Measurements from ENCODE around the gene TMEM87B.
"Not testable (repeated sequence)": the region's sequence is repeated elsewhere in the genome, so short reads cannot be mapped to it uniquely, and the experiment has no call there.

Gene TMEM87B

DNA sequence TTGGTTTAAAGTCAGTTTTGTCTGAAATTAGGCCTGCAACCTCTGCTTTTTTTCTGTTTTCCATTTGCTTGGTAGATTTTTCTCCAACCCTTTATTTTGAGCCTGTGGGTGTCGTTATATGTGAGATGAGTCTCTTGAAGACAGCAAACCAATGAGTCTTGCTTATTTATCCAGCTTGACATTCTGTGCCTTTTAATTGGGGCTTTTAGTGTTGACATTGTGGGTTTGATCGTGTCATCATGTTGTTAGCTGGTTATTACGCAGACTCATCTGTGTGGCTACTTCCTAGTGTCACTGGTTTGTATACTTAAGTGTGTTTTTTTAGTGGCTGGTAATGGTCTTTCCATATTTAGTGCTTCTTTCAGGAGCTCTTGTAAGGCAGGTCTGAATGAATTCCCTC, 18.8 kb downstream of the TMEM87B start:
- no peak for DNase-seq (ENCODE audit: low read depth in 2 of 2)

DNA sequence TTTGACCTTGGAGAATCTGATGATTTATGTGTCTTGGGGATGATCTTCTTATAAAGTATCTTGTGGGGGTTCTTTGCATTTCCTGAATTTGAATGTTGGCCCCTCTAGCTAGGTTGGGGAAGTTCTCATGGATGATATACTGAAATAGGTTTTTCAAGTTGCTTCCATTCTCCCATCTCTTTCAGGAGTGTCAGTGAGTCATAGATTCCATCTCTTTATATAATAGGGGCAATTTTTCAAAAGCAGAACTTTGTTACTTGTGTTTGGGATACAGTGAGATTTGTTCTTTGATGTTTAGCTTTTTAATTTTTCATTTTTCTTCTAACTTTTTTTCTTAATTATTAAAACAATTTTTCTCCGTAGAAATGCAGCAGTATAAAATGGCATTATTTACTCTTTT, 19.4 kb downstream of the TMEM87B start:
- no peak for DNase-seq (ENCODE audit: low read depth in 2 of 2)

DNA sequence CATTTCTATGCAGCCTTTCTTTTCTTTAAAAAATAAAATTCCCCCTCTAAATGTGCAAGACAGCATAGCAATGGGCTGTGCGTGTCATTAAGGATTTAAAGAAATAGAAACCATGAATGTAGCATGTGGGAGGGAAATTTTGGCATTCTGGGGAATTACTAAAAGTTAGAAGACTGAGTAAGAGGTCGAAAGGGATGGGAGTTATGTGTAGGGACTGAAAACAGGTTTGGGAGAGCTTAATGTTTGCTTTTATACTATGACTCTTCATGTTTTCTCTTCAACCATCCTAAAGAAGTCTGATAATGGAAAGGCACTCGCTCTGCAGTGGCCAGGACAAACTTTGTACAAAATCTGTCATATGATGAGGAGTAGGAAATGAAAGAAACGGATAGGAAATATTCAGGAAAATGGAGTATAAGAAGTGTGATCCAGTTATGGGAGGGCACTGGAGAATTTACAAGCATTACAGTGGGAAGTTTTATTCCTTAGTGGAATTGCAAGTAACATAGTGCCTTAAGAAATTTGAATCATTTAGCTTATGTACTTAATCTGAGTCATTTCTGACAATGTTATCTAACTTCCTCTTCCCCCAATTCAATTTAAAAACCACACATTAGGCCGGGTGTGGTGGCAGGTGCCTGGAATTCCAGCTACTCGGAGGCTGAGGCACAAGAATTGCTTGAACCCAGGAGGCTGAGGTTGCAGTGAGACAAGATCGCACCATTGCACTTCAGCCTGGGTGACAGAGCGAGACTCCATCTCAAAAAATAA, 20.6 kb downstream of the TMEM87B start:
- no peak for DNase-seq (ENCODE audit: low read depth in 2 of 2)

DNA sequence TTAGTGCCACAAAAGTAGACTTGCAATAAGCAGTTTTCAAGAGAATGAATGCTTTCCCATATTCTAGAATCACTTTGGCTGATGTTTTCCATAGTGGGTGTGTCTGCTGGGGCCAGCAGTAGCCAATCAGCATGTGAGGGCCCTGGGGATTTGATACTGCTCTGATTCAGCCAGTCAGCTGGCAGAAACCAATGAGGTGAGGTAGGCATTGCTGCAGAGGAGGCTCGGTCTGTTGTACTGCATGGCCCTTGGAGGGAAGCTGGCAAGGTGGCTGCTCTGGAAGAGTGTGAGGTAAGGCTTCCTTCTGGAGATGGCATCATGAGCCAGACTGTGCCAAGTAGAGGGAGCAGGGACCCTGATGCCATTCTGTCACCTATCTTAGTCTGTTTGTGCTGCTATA, 22.7 kb downstream of the TMEM87B start:
- no peak for DNase-seq (ENCODE audit: low read depth in 2 of 2)

DNA sequence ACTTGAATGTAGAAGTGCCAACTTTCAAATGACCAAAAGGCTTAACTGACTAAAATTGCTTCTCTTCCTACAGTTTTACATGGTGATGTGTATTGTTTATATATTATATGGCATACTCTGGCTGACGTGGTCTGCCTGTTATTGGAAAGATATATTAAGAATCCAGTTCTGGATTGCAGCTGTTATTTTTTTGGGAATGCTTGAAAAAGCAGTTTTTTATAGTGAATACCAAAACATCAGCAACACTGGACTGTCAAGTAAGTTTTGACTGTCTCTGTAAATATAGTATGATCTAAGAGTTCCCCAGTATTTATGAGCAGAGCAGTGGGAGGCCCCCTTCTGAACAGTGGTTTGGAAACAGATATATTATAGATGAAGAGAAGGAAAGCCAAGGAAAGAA, 26.2 kb downstream of the TMEM87B start:
- DNase-seq (ENCODE audit: low read depth in 2 of 2): no peak

DNA sequence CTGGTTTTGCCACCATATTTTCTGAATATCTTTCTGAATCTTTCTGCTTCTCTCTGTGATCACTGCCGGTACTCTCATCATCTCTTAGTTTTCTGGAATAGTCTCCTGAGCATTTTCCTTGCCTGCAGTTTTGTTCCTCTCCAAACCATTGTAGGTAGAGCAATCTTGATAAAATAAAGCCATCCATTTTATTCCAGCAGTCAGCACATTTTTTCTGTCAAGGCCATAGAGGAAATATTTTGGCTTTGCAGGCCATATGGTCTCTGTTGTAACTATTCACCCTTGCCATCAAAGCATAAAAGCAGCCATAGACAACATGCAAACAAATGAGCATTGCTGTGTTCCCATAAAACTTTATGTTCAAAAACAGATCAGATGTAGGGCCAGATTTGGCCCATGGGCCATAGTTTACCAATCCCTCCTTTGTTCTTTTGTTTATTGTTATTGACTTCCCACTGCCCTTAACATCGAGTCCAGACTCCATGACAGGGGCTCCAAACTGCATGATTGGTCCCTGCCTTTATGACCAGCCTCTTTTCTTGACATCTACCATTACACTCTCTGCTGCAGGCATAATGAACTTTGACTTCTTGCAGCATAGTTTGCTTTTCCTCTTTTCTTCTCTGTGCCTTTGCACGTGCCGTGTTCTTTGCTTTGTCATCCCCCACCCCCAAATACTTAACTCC, 29.8 kb downstream of the TMEM87B start:
- DNase-seq (ENCODE audit: low read depth in 2 of 2): no peak

DNA sequence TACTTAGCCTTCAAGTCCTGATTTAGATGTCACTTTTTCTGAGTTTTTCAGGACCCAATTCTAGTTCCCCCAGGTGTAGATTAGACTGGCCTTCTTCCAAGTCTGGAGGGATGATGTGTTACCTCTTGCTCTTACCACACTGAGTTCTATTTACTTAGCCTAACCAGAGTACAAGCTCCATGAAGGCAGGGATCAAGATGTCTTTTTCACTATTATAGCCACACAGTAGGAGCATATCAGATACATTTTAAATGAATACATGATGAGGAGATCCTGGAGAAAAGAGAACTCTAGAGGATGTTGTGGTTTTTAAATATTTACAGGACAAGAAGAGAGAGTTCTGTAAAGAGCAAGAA, 30.3 kb downstream of the TMEM87B start:
- no peak for DNase-seq (ENCODE audit: low read depth in 2 of 2)

DNA sequence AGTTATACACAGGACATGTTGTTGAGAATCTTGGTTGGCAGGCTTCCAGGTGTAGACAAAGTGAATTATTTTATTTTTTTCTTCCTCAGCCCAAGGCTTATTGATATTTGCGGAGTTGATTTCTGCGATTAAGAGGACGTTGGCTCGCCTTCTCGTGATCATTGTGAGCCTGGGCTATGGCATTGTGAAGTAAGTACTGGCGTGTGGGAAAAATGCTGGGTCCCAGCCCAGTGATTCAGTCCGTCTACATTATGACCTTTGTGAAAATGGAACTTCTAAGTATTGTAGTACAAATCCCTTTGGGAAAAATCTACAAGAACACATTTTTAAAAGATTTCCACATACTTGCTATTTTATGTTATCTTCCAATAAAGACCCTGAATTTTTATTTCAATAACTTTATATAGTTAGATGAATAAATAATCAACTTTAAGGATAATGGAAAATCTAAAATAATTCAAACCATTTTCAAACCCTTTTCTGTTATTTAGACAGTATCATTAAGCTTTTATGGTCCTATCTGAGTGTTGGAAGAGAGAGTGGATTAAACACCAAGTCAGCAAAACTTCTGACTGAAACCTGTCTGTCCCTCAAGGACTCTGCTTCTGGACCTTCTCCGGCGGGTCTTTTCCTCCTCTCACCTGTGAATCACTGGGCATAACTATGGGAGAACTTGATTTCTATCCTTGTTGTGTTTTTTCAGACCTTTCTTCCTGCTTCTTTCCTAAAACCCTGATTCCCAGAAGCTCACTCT, 31.0 kb downstream of the TMEM87B start:
- DNase-seq (ENCODE audit: low read depth in 2 of 2): no peak

DNA sequence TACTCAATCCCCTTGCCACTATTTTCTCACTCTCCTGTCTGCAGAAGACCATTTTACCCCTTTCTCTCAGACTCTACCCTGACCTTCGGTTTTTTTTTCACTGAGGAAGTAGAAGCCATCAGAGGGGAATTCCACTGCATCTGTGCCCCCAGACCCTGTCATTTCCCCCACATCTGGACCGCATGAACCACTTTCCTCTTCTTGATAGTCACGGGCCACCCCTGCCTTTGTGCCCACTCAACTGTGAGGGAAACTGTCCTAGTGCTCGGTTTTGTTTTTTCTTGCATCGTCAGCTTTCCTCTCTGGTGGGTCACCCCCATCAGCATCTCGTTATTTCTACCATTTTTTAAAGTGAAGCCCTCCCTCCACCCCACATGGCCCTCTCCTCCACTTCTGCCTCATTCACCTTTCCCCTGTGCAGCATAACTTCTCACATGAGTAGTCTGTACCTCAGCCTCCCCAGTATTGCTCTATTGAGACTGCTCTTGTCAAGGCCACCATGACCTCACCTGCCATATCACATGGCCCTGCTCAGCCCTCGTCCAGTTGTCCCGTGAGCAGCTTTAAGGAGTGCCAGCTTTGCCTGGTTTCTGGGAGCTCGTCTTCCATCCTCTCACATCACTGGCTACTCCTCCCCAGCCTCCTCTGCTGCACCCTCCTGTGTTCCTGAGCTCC, 32.4 kb downstream of the TMEM87B start:
- DNase-seq (ENCODE audit: low read depth in 2 of 2): no peak

DNA sequence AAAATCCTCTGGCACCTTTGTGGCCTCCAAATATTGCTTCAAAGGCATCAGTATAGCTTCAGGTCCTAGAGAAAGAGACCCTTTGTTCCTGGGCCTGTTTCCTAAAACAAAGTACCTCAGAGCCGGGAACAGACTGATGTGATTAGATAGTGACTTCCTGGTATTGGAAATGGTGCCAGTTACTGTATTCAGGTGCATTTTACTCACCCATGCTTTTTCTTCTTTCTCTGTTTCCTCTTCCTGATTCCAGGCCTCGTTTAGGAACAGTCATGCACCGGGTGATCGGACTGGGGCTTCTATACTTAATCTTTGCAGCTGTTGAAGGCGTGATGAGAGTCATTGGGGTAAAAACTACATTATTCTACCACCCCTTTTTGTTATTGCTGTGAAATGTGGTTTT, 34.3 kb downstream of the TMEM87B start:
- DNase-seq (ENCODE audit: low read depth in 2 of 2): no peak

DNA sequence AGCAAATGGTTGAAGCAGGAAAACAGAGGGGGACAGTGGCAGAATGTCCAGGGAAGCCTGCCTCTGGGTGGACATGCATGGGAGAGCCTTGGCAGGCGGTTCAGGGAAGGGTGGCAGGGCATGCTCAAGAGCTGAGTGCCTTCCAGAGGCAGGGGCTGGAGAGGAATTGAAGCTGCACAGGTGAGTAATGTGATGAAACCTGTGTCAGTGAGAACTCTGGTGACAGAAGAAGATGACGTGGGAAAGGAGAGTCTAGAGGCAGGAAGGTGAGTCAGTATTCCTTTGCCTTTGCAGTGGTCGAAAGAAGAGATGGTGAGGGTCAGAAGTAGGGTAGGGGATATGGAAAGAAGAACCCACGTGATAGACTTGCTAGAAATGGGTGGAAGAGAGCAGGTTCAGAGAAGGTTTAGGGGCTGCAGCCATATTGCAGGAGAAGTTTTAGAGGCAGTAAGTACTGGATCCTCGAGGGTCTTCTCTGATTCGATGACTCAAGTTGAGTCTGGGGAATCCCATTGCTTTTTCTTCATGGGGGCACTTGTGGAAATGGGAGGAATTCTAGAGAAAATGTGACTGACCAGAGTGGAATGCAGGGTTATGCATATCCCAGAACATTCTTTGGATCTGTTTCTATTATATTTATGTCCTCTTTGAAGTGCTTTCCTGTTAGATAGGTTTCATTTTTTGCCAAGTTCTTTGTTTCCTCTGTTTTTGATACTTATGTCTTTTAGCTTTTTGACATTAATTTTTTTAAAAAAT, 37.4 kb downstream of the TMEM87B start:
- DNase-seq (ENCODE audit: low read depth in 2 of 2): no peak

DNA sequence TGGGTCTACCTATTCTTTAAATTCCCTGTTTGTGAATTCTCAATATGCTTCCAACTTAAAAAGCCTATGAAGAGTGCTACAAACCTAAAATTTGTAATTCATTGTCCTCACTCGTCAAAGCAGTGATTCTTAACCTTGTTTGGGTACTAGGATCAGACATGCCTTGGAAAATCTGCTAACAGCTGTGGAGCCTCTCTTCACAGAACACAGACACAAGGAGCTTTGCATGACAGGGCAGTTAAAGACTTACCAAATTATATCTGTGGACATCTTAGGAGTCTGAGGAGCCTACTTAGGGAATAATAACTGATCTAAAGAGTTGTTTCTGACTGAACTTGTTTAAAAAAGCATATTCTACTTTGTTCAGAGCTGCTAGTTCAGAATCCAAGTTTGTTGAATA, 38.1 kb downstream of the TMEM87B start:
- no peak for DNase-seq (ENCODE audit: low read depth in 2 of 2)

DNA sequence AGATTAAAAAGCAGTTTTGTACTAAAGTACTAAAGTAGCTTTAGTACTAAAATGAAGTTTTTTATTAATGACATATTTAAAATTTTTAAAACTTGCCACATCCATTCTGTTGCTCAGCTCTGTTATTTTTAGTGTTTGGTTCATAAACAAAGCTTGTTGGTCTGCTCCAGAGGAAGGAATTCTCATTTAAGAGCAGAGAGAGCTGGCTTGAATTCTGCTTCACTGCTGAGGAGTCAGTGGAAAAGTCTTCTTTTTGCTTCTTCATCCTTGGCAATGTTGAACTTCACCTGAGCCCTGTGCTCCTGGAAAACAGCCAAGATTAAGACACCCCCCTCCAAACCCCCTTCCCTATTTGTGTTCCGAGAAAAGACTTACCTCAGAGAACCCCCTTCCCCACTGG, 40.6 kb downstream of the TMEM87B start:
- no peak for DNase-seq (ENCODE audit: low read depth in 2 of 2)

DNA sequence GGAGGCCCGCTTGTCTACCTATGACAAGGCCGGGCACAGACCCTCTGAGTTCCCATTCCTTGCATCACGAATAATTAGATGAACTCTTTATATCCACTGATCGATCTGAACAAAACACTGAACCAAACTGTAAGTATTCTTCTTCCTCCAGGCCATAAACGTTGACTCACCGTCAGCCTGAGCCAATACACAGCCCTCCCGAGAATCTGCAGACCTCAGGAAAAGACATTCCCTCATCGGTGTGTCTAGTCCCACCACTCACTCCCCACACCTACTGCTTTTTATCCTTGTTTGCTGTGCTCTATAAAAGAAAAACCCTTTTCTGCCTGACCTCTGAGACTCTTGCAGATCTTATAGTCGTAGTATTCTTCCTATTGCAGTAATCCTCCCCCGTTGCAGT, 41.0 kb downstream of the TMEM87B start:
- no peak for DNase-seq (ENCODE audit: low read depth in 2 of 2)

DNA sequence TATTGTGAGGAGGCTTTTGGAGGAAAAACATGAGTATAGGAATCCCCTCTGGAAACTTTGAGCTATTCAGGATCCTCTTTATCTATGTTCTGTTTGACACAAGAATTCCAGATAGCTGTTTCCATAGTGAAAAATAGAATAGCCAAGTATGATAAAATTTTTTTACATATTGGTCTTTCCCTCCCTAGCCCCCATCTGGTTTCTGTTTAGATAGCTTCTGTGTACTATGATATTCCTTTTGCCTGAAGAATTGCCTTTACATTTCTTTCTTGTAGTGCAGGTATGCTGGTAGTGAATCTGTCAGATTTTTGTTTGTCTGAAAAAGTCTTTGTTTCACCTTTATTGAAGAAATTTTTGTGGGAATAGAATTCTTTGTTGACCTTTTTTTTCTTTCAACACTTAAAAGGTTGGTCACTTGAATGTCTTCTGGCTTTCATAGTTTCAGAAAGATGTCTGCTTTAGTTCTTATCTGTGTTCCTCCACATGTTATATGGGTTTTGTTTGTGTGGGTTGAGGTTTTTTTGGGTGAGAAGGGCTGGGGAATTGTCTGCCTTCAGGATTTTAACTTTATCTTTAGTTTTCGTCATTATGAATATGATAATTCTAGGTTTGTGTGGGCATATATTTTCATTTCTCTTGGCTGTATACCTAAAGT, 53.2 kb downstream of the TMEM87B start:
- DNase-seq (ENCODE audit: low read depth in 2 of 2): no peak

DNA sequence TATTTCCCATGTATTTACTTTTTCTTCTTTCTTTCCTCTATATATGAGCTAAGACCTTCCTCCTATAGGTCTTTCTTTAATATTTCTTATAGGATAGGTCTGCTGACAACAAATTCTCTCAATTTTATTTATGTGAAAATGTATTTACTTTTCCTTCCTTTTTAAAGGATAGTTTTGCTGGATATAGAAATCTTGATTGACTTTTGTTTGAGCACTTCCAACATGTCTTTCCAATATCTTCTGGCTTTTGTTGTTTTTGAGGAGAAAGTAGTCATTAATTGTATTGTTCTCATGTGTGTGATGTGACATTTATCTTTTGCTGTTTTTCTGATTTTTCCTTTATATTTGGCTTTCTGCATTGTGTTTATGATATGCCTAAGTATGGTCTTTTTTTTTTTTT, 54.2 kb downstream of the TMEM87B start:
- no peak for DNase-seq (ENCODE audit: low read depth in 2 of 2)

DNA sequence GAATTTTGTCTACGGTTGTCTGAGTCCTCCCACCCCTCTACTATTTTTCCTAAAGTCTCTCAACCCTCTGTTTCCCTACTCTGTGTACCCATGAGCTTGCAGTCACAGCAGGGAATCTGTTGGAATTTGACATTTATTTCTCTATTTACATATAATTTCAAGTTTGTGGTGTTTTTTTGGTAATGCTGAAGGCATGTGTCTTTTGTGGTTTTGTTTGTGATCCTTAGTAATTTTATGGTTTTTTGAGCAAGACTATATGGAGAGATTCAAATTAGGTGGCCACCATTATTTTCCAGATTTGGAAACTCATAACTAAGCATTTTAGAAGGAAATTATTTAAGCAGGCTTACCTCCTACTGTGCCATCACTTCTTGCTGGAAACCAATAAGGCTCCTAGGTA, 55.9 kb downstream of the TMEM87B start:
- DNase-seq (ENCODE audit: low read depth in 2 of 2): no peak

DNA sequence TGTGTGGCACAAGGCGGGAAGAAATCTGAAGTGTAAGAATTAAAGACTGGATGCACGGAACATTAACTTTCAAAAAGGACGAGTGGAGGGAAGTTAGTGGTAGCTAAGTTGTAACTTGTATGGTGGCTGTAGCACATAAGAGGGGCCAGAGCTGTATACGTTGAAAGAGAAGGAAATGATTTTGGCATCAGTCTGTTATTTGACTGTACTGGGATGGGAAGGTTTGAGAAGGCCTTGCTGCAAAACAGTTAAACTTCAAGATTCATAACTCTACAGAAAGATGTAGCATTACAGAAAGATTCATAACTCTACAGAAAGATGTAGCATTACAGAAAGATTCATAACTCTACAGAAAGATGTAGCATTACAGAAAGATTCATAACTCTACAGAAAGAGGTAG, 58.3 kb downstream of the TMEM87B start:
- not testable (repeated sequence) for DNase-seq (ENCODE audit: low read depth in 2 of 2)

DNA sequence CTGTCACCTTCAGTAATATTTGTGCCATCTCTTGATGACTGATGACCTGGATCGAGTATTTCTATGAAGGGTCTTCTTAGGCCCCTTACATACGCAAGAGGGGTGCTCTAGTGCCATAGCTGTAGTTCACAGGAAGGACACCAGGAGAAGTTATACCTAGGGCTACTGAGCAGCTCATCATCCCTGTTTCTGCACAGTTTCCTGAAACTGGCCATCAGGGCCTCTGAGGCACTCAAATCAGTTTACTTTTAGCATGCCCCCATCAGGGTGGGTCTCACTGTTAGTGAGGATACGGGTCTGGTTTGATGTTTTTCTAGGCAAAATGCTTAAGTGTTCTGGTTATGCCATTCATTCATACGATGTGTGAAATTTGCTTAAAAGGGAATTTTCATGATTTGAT, 63.1 kb downstream of the TMEM87B start:
- no peak for DNase-seq (ENCODE audit: low read depth in 2 of 2)

DNA sequence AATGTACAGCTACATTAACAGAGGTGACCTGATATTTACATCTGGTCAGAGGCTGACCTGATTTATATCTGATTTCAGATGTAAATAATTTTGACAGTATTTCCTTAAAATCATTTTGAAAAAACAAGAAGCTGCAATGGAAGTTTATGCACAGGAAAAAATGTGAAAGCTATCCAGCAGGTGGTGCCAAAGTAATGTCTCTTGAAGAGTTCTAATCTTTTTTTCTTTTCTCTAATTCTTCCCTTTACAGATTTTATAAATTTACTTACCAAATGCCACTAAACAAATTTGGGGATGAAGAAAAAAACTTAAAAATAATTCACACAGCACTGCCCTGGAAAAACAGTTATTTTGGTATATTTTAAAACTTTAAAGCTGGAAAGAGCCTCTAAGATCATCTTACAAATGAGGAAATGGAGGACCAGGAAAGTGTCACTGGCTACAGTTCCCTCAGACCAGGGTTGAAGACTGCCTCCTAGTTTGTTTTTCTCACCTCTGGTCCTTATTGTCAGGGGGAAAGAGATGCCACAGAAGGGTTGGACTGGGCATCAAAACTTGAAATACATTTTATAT, 66.7 kb downstream of the TMEM87B start:
- peak; percentile 19 to 34 for DNase-seq (ENCODE audit: low read depth in 2 of 2)

DNA sequence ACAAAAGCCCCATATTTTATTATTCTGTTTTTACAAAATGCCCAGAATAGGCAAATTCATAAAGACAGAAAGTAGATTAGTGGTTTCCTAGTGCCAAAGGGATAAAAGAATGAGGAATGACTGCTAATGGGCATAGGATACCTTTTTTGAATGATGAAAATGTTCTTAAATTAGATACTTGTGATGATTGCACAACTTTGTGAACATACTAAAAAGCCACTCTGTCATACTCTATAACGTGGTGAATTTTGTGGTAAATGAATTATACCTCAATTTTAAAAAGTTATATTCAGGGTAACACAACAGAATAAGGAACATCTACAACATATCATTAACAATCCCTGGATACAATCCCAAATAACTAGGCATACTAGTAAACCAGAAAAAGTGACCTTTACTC, 74.0 kb downstream of the TMEM87B start:
- DNase-seq (ENCODE audit: low read depth in 2 of 2): no peak
